GM21447 (cell line): Measurements from ENCODE around the gene NCK2.
"Not testable (repeated sequence)": the region's sequence is repeated elsewhere in the genome, so short reads cannot be mapped to it uniquely, and the experiment has no call there.

Experiments
- ATAC-seq: cut with Tn5 transposase; IDR thresholded peaks from one replicate; pipeline ENCODE4 v1.9.1; 2021; ENCODE audit not compliant: unreplicated experiment

The NCK2 gene

GRCh38 chr2:105754011-105754410, 9.3 kb downstream of the NCK2 start:
- no peak for ATAC-seq

- ATAC-seq: no peak
Observed at GRCh38 chr2:105754994-105755393, 10.3 kb downstream of the NCK2 start.

- ATAC-seq: no peak
Observed at GRCh38 chr2:105755895-105756294, 11.2 kb downstream of the NCK2 start.

- no peak for ATAC-seq
Observed at GRCh38 chr2:105756435-105756834, 11.7 kb downstream of the NCK2 start.

- ATAC-seq: not testable (repeated sequence)
Observed at GRCh38 chr2:105756865-105757264, 12.2 kb downstream of the NCK2 start.

GRCh38 chr2:105757433-105757832, 12.7 kb downstream of the NCK2 start:
- ATAC-seq: no peak

GRCh38 chr2:105760191-105760590, 15.5 kb downstream of the NCK2 start:
- ATAC-seq: no peak

GRCh38 chr2:105760639-105761337, 16.1 kb downstream of the NCK2 start:
- no peak for ATAC-seq

GRCh38 chr2:105761931-105762515, 17.3 kb downstream of the NCK2 start:
- ATAC-seq: no peak

- ATAC-seq: no peak
Observed at GRCh38 chr2:105763076-105763475, 18.4 kb downstream of the NCK2 start.

GRCh38 chr2:105764059-105764458, 19.3 kb downstream of the NCK2 start:
- no peak for ATAC-seq

- no peak for ATAC-seq
Observed at GRCh38 chr2:105765415-105766299, 20.9 kb downstream of the NCK2 start.

- ATAC-seq: no peak
Observed at GRCh38 chr2:105766300-105766866, 21.7 kb downstream of the NCK2 start.

- ATAC-seq: no peak
Observed at GRCh38 chr2:105768176-105768575, 23.5 kb downstream of the NCK2 start.

- ATAC-seq: no peak
Observed at GRCh38 chr2:105768961-105769452, 24.3 kb downstream of the NCK2 start.

GRCh38 chr2:105769504-105769903, 24.8 kb downstream of the NCK2 start:
- no peak for ATAC-seq

- no peak for ATAC-seq
Observed at GRCh38 chr2:105770149-105770548, 25.4 kb downstream of the NCK2 start.

GRCh38 chr2:105771291-105771690, 26.6 kb downstream of the NCK2 start:
- not testable (repeated sequence) for ATAC-seq

GRCh38 chr2:105771836-105772235, 27.1 kb downstream of the NCK2 start:
- ATAC-seq: no peak

- ATAC-seq: no peak
Observed at GRCh38 chr2:105772362-105772761, 27.6 kb downstream of the NCK2 start.

GRCh38 chr2:105773568-105773967, 28.9 kb downstream of the NCK2 start:
- ATAC-seq: no peak
